ENCODE data around the gene UBE2J2. TPM values are rescaled to one million over a fixed set of nuclear protein-coding genes. Genes with fewer than 3 reads are reported as not detected.
"Not testable (repeated sequence)": the region's sequence is repeated elsewhere in the genome, so short reads cannot be mapped to it uniquely, and the experiment has no call there.

The UBE2J2 gene
- total and polyA plus RNA-seq, 4 experiments from 2014 or later = 79.4 to 96.7 (median 87.8) TPM

GRCh38 chr1:1318777-1319645 lies 45.4 kb upstream of the UBE2J2 start:
- peaks cover 3 to 25% of the 10 kb centered on the region in 2 donors for H3K36me3 Mint-ChIP-seq
- Histone ChIP-seq H3K27me3 (ENCODE audit: insufficient read depth, low read length) (no peaks in the 10 kb centered on the region), H3K36me3 (ENCODE audit: insufficient read depth, low read length) (peaks cover 28% of the 10 kb centered on the region), H3K4me3 (ENCODE audit: low read length in 2 of 2) (no peak overlapping the region), H3K4me1 (ENCODE audit: insufficient read depth, low read length) (peaks cover 17% of the 10 kb centered on the region), H3K27ac (ENCODE audit: low read depth, low read length) (no peak overlapping the region), H3K9me3 (ENCODE audit: control insufficient read depth in 1 of 2, low read length in 2 of 2) (no peaks in the 10 kb centered on the region)
- no peak overlapping the region for H3K4me3 Mint-ChIP-seq
- H3K27ac Mint-ChIP-seq = peak overlapping the region in 2 of 7 donors; percentile 6 to 24
- peaks cover 0 to 2% (median 0%) of the 10 kb centered on the region in 8 donors for H3K9me3 Mint-ChIP-seq
- DNase-seq = no peak
- POLR2A ChIA-PET (ENCODE audit: partially characterized antibody) = interaction anchor here (1.1 kb wide), 1 partner anchor 278 kb away, joined by 3 read pairs; no protein-coding TSS in a partner anchor
- H3K27me3 Mint-ChIP-seq = no peaks in the 10 kb centered on the region
- CTCF ChIA-PET (ENCODE audit: partially characterized antibody) = no interaction called here
- intact Hi-C loops (cut with micrococcal nuclease) = no loop called here
- peaks cover 8 to 33% (median 23%) of the 10 kb centered on the region in 4 donors for H3K4me1 Mint-ChIP-seq

- ChIA-PET CTCF (ENCODE audit: partially characterized antibody) (no interaction called here), POLR2A (ENCODE audit: partially characterized antibody) (no interaction called here)
- Mint-ChIP-seq H3K4me3 (peak overlapping the region in 1 of 8 donors; percentile 7), H3K27me3 (no peaks in the 10 kb centered on the region), H3K27ac (peak overlapping the region in 1 of 7 donors; percentile 32), H3K36me3 (peaks cover 3 to 28% of the 10 kb centered on the region in 2 donors), H3K9me3 (no peaks in the 10 kb centered on the region), H3K4me1 (peaks cover 6 to 27% (median 17%) of the 10 kb centered on the region in 4 donors)
- peaks cover 12% of the 10 kb centered on the region for H3K4me1 ChIP-seq (ENCODE audit: insufficient read depth, low read length)
- no peak for DNase-seq
- intact Hi-C loops (cut with micrococcal nuclease) = no loop called here
- H3K9me3 ChIP-seq (ENCODE audit: control insufficient read depth in 1 of 2, low read length in 2 of 2) = no peaks in the 10 kb centered on the region
- H3K27me3 ChIP-seq (ENCODE audit: insufficient read depth, low read length) = no peaks in the 10 kb centered on the region
- H3K36me3 ChIP-seq (ENCODE audit: insufficient read depth, low read length) = peaks cover 35% of the 10 kb centered on the region
- H3K4me3 ChIP-seq (ENCODE audit: low read length in 2 of 2) = no peak overlapping the region
- H3K27ac ChIP-seq (ENCODE audit: low read depth, low read length) = no peak overlapping the region
These were observed 44.5 kb upstream of the UBE2J2 start for GRCh38 chr1:1318131-1318652.

GRCh38 chr1:1317420-1317819 lies 43.8 kb upstream of the UBE2J2 start:
- Mint-ChIP-seq H3K4me3 (peak overlapping the region in 1 of 8 donors; percentile 39), H3K27ac (no peak overlapping the region), H3K27me3 (no peaks in the 10 kb centered on the region)

GRCh38 chr1:1316199-1316598 lies 42.5 kb upstream of the UBE2J2 start:
- H3K4me1 ChIP-seq (ENCODE audit: insufficient read depth, low read length); CTCF ChIA-PET (ENCODE audit: partially characterized antibody); POLR2A ChIA-PET (ENCODE audit: partially characterized antibody); DNase-seq; H3K9me3 Mint-ChIP-seq; H3K9me3 ChIP-seq (ENCODE audit: control insufficient read depth in 1 of 2, low read length in 2 of 2); H3K27ac ChIP-seq (ENCODE audit: low read depth, low read length); H3K27me3 ChIP-seq (ENCODE audit: insufficient read depth, low read length); H3K27me3 Mint-ChIP-seq; H3K4me3 ChIP-seq (ENCODE audit: low read length in 2 of 2); H3K4me3 Mint-ChIP-seq; H3K27ac Mint-ChIP-seq; intact Hi-C loops (cut with micrococcal nuclease): not testable (repeated sequence)
- Mint-ChIP-seq H3K36me3 (peaks cover 3 to 32% of the 10 kb centered on the region in 2 donors), H3K4me1 (peaks cover 1 to 13% (median 6%) of the 10 kb centered on the region in 4 donors)
- H3K36me3 ChIP-seq (ENCODE audit: insufficient read depth, low read length) = peaks cover 45% of the 10 kb centered on the region

More at GRCh38 chr1:1317420-1317819, 43.8 kb upstream of the UBE2J2 start:
- Histone ChIP-seq H3K27me3 (ENCODE audit: insufficient read depth, low read length) (no peaks in the 10 kb centered on the region), H3K9me3 (ENCODE audit: control insufficient read depth in 1 of 2, low read length in 2 of 2) (no peaks in the 10 kb centered on the region), H3K27ac (ENCODE audit: low read depth, low read length) (no peak overlapping the region), H3K36me3 (ENCODE audit: insufficient read depth, low read length) (peaks cover 41% of the 10 kb centered on the region), H3K4me1 (ENCODE audit: insufficient read depth, low read length) (peaks cover 6% of the 10 kb centered on the region), H3K4me3 (ENCODE audit: low read length in 2 of 2) (no peak overlapping the region)
- intact Hi-C loops (cut with micrococcal nuclease) = no loop called here
- H3K9me3 Mint-ChIP-seq = no peaks in the 10 kb centered on the region
- DNase-seq = no peak
- ChIA-PET CTCF (ENCODE audit: partially characterized antibody) (no interaction called here), POLR2A (ENCODE audit: partially characterized antibody) (interaction anchor here (0.6 kb wide), 1 partner anchor 158 kb away, joined by 3 read pairs; no protein-coding TSS in a partner anchor)
- peaks cover 3 to 32% of the 10 kb centered on the region in 2 donors for H3K36me3 Mint-ChIP-seq
- peaks cover 4 to 20% (median 13%) of the 10 kb centered on the region in 4 donors for H3K4me1 Mint-ChIP-seq

- no peaks in the 10 kb centered on the region for H3K9me3 Mint-ChIP-seq
- H3K36me3 Mint-ChIP-seq = peaks cover 3 to 33% of the 10 kb centered on the region in 2 donors
- no peak overlapping the region for H3K27ac ChIP-seq (ENCODE audit: low read depth, low read length)
- no peaks in the 10 kb centered on the region for H3K4me1 ChIP-seq (ENCODE audit: insufficient read depth, low read length)
- ChIA-PET POLR2A (ENCODE audit: partially characterized antibody) (no interaction called here), CTCF (ENCODE audit: partially characterized antibody) (no interaction called here)
- DNase-seq = no peak
- H3K4me3 ChIP-seq (ENCODE audit: low read length in 2 of 2) = no peak overlapping the region
- H3K27ac Mint-ChIP-seq = no peak overlapping the region
- peaks cover 1 to 13% (median 6%) of the 10 kb centered on the region in 4 donors for H3K4me1 Mint-ChIP-seq
- H3K27me3 ChIP-seq (ENCODE audit: insufficient read depth, low read length) = no peaks in the 10 kb centered on the region
- intact Hi-C loops (cut with micrococcal nuclease) = no loop called here
- H3K27me3 Mint-ChIP-seq = no peaks in the 10 kb centered on the region
- no peaks in the 10 kb centered on the region for H3K9me3 ChIP-seq (ENCODE audit: control insufficient read depth in 1 of 2, low read length in 2 of 2)
- H3K4me3 Mint-ChIP-seq = no peak overlapping the region
- H3K36me3 ChIP-seq (ENCODE audit: insufficient read depth, low read length) = peaks cover 44% of the 10 kb centered on the region
These were observed 41.8 kb upstream of the UBE2J2 start for GRCh38 chr1:1315435-1315954.

GRCh38 chr1:1314678-1315335 lies 41.2 kb upstream of the UBE2J2 start:
- ChIA-PET POLR2A (ENCODE audit: partially characterized antibody) (no interaction called here), CTCF (ENCODE audit: partially characterized antibody) (no interaction called here)

GRCh38 chr1:1314237-1314586 lies 40.6 kb upstream of the UBE2J2 start:
- no peak for DNase-seq
- H3K36me3 ChIP-seq (ENCODE audit: insufficient read depth, low read length) = peaks cover 39% of the 10 kb centered on the region
- ChIA-PET CTCF (ENCODE audit: partially characterized antibody) (no interaction called here), POLR2A (ENCODE audit: partially characterized antibody) (no interaction called here)
- no peaks in the 10 kb centered on the region for H3K27me3 ChIP-seq (ENCODE audit: insufficient read depth, low read length)
- H3K36me3 Mint-ChIP-seq = peaks cover 3 to 24% of the 10 kb centered on the region in 2 donors
- H3K4me1 ChIP-seq (ENCODE audit: insufficient read depth, low read length) = peaks cover 6% of the 10 kb centered on the region
- H3K4me3 ChIP-seq (ENCODE audit: low read length in 2 of 2) = no peak overlapping the region
- peaks cover 0 to 8% (median 2%) of the 10 kb centered on the region in 4 donors for H3K4me1 Mint-ChIP-seq
- no peaks in the 10 kb centered on the region for H3K9me3 Mint-ChIP-seq
- H3K27me3 Mint-ChIP-seq = no peaks in the 10 kb centered on the region
- intact Hi-C loops (cut with micrococcal nuclease) = no loop called here
- H3K27ac ChIP-seq (ENCODE audit: low read depth, low read length) = no peak overlapping the region
- no peak overlapping the region for H3K27ac Mint-ChIP-seq
- H3K9me3 ChIP-seq (ENCODE audit: control insufficient read depth in 1 of 2, low read length in 2 of 2) = no peaks in the 10 kb centered on the region
- H3K4me3 Mint-ChIP-seq = no peak overlapping the region

More at GRCh38 chr1:1314678-1315335, 41.2 kb upstream of the UBE2J2 start:
- Histone ChIP-seq H3K27ac (ENCODE audit: low read depth, low read length) (no peak overlapping the region), H3K36me3 (ENCODE audit: insufficient read depth, low read length) (peaks cover 44% of the 10 kb centered on the region), H3K4me3 (ENCODE audit: low read length in 2 of 2) (no peak overlapping the region), H3K27me3 (ENCODE audit: insufficient read depth, low read length) (no peaks in the 10 kb centered on the region), H3K4me1 (ENCODE audit: insufficient read depth, low read length) (no peaks in the 10 kb centered on the region), H3K9me3 (ENCODE audit: control insufficient read depth in 1 of 2, low read length in 2 of 2) (no peaks in the 10 kb centered on the region)
- no peaks in the 10 kb centered on the region for H3K27me3 Mint-ChIP-seq
- peak overlapping the region in 1 of 7 donors; percentile 64 for H3K27ac Mint-ChIP-seq
- peaks cover 0 to 8% (median 4%) of the 10 kb centered on the region in 4 donors for H3K4me1 Mint-ChIP-seq
- intact Hi-C loops (cut with micrococcal nuclease) = no loop called here
- peaks cover 3 to 30% of the 10 kb centered on the region in 2 donors for H3K36me3 Mint-ChIP-seq
- H3K4me3 Mint-ChIP-seq = no peak overlapping the region
- no peak for DNase-seq
- H3K9me3 Mint-ChIP-seq = no peaks in the 10 kb centered on the region

Measured in CD4-positive, alpha-beta memory T cell (primary cell).